Measurements from ENCODE around the gene RAP1A. TPM values are rescaled to one million over a fixed set of nuclear protein-coding genes. Genes with fewer than 3 reads are reported as not detected.

The RAP1A gene
- total RNA-seq, 3 donors from 2014 or later = 45.9 to 72.8 (median 54.9) TPM

GRCh38 chr1:111620441-111620971 lies 917 bp downstream of the RAP1A start:
- H3K4me1 ChIP-seq = no peaks in the 10 kb centered on the region
- DNase-seq (ENCODE audit: low spot score in 2 of 2) = no peak
- H3K36me3 ChIP-seq = no peaks in the 10 kb centered on the region
- H3K27ac ChIP-seq = peak overlapping the region; percentile 97 to 98
- H3K4me3 ChIP-seq = peak overlapping the region; percentile 78 to 97 (median 86)
- TF ChIP-seq POLR2AphosphoS5 (IDR thresholded peaks at IDR 0.05) (no peak), POLR2A (IDR thresholded peaks at IDR 0.05) (no peak), CTCF (IDR thresholded peaks at IDR 0.05) (no peak)
- H3K27me3 ChIP-seq = no peaks in the 10 kb centered on the region
- no peaks in the 10 kb centered on the region for H3K9me3 ChIP-seq
- intact Hi-C loops (cut with DNase I; ENCODE audit: low total_unique reads) = no loop called here

- no peaks in the 10 kb centered on the region for H3K4me1 ChIP-seq
- no peaks in the 10 kb centered on the region for H3K9me3 ChIP-seq
- H3K4me3 ChIP-seq = peak overlapping the region; percentile 78 to 97 (median 86)
- no peaks in the 10 kb centered on the region for H3K27me3 ChIP-seq
- DNase-seq (ENCODE audit: low spot score in 2 of 2) = no peak
- TF ChIP-seq CTCF (IDR thresholded peaks at IDR 0.05) (no peak), POLR2AphosphoS5 (IDR thresholded peaks at IDR 0.05) (no peak), POLR2A (IDR thresholded peaks at IDR 0.05) (no peak)
- H3K27ac ChIP-seq = peak overlapping the region; percentile 97 to 98
- H3K36me3 ChIP-seq = no peaks in the 10 kb centered on the region
- intact Hi-C loops (cut with DNase I; ENCODE audit: low total_unique reads) = no loop called here
These were observed 1.5 kb downstream of the RAP1A start for GRCh38 chr1:111621050-111621449.

- DNase-seq (ENCODE audit: low spot score in 2 of 2) = no peak
- Histone ChIP-seq H3K27ac (no peak overlapping the region), H3K4me3 (no peak overlapping the region), H3K36me3 (no peaks in the 10 kb centered on the region), H3K9me3 (no peaks in the 10 kb centered on the region), H3K27me3 (no peaks in the 10 kb centered on the region), H3K4me1 (no peaks in the 10 kb centered on the region)
- TF ChIP-seq POLR2AphosphoS5 (IDR thresholded peaks at IDR 0.05) (no peak), CTCF (IDR thresholded peaks at IDR 0.05) (no peak), POLR2A (IDR thresholded peaks at IDR 0.05) (no peak)
- intact Hi-C loops (cut with DNase I; ENCODE audit: low total_unique reads) = no loop called here
These were observed 2.6 kb downstream of the RAP1A start for GRCh38 chr1:111622166-111622565.

- H3K27ac ChIP-seq = no peak overlapping the region
- H3K4me3 ChIP-seq = no peak overlapping the region
- intact Hi-C loops (cut with DNase I; ENCODE audit: low total_unique reads) = no loop called here
- no peak for TF ChIP-seq POLR2A (IDR thresholded peaks at IDR 0.05)
- TF ChIP-seq CTCF (IDR thresholded peaks at IDR 0.05) = no peak
- no peaks in the 10 kb centered on the region for H3K9me3 ChIP-seq
- no peak for DNase-seq (ENCODE audit: low spot score in 2 of 2)
- H3K36me3 ChIP-seq = no peaks in the 10 kb centered on the region
- no peaks in the 10 kb centered on the region for H3K4me1 ChIP-seq
- no peaks in the 10 kb centered on the region for H3K27me3 ChIP-seq
These were observed 4.8 kb downstream of the RAP1A start for GRCh38 chr1:111624382-111624781.

- H3K9me3 ChIP-seq = no peaks in the 10 kb centered on the region
- DNase-seq (ENCODE audit: low spot score in 2 of 2) = no peak
- TF ChIP-seq CTCF (IDR thresholded peaks at IDR 0.05) (no peak), POLR2AphosphoS5 (IDR thresholded peaks at IDR 0.05) (no peak), POLR2A (IDR thresholded peaks at IDR 0.05) (no peak)
- intact Hi-C loops (cut with DNase I; ENCODE audit: low total_unique reads) = no loop called here
- no peaks in the 10 kb centered on the region for H3K36me3 ChIP-seq
- H3K4me1 ChIP-seq = no peaks in the 10 kb centered on the region
- H3K27me3 ChIP-seq = no peaks in the 10 kb centered on the region
- no peak overlapping the region for H3K27ac ChIP-seq
- no peak overlapping the region for H3K4me3 ChIP-seq
These were observed 5.7 kb downstream of the RAP1A start for GRCh38 chr1:111625276-111625675.
